IPS-15b (cell line): ENCODE results near the gene SOD3.

Experiments used
- H3K27me3 ChIP-seq: one replicate; pipeline ENCODE4 v1.6.1; 2013; ENCODE audit warnings: low read length; ENCODE audit not compliant: control insufficient read depth, insufficient read depth
- H3K36me3 ChIP-seq: one replicate; pipeline ENCODE4 v1.6.1; 2013; ENCODE audit warnings: low read length; ENCODE audit not compliant: control insufficient read depth, insufficient read depth
- H3K4me1 ChIP-seq: one replicate; pipeline ENCODE4 v1.6.1; 2013; ENCODE audit warnings: mild to moderate bottlenecking, low read length; ENCODE audit not compliant: control insufficient read depth, insufficient read depth
- H3K4me3 ChIP-seq: one replicate; pipeline ENCODE4 v1.5.1; 2013; ENCODE audit warnings: low read depth, low read length
- H3K9ac ChIP-seq: one replicate; pipeline ENCODE4 v1.6.1; 2013; ENCODE audit warnings: low read depth, mild to moderate bottlenecking, low read length
- H3K9me3 ChIP-seq: one replicate; pipeline ENCODE4 v1.6.1; 2013; ENCODE audit warnings: mild to moderate bottlenecking, low read length; ENCODE audit not compliant: control insufficient read depth, insufficient read depth

Gene SOD3

GRCh38 chr4:24849756-24850155 lies 54.4 kb downstream of the SOD3 start:
- Histone ChIP-seq H3K27me3 (no peaks in the 10 kb centered on the region), H3K4me1 (peaks cover 2% of the 10 kb centered on the region), H3K4me3 (no peak overlapping the region), H3K9me3 (no peaks in the 10 kb centered on the region), H3K9ac (no peak overlapping the region), H3K36me3 (no peaks in the 10 kb centered on the region)
